Activated CD8-positive, alpha-beta memory T cell treated with anti-CD3 and anti-CD28 coated beads for 48 hours (primary cell): ENCODE results near the gene TTLL8.

Source experiments
- DNase-seq, 3 experiments: peaks; one replicate each; pipeline ENCODE4 v3.0.0-alpha.2; 2020; ENCODE audit warnings: low read depth in 2 of 3, low spot score in 2 of 3

The TTLL8 gene

DNA sequence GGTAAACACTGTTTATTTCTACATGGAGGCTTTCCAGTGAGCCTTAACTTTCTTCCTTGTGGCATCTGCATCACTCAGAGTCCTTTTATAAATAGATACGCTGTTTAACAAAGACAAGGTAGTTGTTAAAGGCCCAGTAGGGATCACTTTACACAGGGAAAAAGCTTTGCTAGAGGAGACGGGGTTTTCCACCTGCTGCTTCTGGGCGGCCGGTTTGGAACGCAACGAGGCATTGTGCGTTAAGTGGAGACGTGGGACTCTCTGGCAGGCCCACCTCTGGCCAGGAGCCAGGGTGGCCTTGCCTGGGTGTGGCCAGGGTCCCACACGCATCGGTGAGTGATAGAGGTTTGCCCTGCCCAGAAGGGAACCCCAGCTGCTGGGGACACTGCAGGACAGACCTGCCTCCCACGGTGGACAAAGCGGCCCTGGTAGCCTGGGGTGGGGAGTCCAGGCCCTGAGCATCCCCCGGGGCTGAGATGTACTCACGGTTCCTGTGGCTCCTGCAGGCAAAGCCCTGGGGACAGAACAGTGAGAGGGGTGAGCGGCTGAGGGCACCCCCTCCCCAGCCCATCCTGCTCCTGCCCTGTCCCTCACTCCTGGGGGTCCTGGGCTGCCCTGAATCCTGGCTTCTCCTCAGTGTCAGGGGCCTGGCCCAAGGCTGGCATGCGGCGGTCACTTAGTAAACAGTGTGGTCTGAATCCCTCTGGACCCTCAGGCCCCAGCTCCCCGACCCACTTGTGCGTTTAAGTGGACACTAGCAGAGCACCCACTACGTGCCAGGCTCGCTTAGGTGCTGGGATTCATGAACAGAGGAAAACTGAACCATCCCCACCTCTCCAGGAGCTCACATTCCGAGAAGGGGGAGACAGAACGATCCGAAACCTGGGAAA lies 49.7 kb downstream of the TTLL8 start:
- no peak for DNase-seq

DNA sequence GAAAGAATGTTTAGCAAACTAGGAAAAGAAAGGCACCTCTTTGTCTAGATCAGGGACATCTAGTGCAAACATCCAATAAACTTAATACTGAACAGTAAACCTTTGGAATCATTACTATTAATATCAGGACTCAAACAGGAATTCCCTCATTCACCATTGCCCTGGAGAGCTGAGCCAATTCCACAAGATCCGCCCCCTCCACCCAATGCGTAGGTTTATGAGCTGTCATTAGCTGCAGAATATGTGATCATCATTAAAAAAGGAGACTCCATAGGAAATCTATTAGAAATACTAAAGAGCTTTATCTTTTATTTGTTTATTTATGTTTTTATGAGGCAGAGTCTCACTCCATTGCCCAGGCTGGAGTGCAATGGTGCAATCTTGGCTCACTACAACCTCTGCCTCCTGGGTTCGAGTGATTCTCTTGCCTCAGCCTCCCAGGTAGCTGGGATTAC lies 51.0 kb downstream of the TTLL8 start:
- no peak for DNase-seq

DNA sequence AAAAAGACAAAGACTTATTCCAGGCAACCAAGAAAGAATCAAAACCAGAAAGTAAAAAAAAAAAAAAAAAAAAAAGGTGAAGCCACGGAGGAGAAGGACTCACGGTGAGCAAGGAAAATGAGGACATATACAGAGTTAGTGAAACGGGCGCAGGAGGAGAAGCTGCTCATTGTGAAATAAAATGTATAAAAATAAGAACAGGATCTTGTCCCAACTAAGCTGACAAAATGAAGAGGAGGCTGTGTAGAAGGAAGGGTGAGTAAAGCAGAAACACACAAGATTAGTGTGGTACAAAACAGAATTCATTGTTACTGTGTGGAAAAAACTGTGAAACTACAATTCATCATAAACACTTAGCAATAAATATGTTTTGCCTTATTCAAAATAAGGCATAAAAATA lies 53.2 kb downstream of the TTLL8 start:
- DNase-seq = no peak

DNA sequence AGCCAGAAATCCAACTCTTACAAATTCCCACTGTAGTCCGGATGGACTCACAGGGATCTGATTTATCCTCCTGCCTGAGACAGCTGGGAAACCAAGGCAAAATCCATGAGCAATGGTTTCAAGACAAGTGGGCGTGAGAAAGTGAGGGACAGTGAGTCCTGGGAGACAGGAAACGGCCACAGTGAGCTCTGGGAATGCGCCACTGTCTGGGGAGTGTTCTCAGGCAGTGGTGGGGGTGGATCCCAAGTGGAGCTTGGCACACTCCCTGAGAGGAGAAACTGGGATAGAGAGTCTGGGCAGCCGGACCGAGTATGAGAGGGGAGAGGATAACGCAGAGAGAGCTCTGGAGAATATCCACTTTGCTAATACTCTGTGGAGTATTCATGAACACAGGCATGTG lies 55.3 kb downstream of the TTLL8 start:
- no peak for DNase-seq

DNA sequence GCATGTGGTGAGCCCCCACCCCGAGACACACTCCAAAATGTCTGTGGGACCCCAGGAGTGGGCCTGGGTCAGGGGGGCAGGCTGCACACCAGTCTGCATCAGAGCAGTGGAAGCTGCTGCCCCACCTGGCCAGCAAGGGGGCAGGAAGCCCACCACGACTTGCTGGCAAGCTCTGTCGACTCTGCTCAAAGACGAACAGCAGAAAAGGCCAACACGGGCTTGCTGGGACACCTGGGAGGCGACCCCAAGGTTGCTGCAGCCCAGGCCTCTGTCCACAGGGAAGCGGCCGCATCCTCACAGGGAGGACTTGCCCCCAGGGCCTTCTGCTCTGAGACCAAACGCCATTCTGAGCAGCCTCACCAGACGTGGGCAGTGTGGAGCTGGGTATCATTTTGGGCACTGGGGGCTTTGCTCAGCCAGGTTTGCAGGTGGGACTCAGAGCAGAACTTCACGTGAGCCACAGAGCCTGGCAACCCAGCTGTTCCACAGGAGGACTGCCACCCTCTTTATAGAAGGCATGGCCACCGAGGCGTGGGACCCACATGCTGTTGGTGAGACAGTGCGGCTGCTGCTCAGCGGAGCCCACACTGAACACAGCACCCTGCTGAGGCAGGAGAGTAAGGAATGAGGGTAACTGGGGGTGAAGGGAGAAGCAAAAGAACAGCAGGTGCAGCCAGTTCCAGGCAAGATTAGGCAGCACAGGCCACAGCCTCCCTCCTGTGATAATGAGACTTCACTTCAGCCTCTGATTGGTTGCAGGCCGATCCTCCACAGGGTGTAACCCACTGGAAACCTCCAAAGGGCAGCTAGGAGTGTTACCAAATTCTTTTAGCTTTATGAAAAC lies 56.5 kb downstream of the TTLL8 start:
- no peak for DNase-seq

DNA sequence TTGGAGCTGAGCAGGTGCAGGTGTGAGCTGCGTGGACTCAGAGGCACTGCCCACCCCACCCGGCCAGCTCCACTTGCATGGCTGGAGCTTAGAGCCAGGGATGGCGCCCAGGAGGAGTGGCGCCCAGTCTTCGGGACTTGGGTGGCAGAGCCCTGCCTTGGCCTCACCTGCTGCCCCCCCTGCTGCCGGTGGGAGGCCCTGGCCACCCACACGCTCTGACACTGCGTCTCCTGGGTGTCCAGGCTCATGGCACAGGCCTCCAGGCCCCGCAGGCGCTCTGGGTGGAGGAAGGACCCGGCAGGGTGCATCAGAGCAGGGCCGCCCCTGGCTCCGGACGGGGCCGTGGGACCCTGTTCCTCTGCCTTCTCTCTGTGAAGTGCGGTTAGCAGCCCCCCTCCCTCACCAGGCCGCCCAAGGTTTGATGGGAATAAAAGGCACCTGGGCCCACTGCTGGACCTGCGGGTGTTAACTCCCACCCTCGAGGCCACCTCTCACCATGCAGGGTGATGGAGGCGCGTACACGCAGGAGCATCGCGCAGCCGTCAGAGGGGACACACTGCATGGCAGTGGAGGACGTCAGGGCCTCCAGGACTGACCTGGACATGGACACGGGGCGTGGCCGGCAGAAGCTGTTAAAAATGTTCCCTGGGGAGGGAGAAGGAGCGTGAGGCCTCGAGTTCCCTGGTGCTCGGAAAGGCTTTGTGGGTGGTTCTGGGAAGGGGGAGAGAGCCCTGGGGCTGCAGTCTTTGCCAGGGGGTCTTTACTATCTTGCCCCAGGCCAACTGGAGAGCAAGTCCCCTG lies 57.3 kb downstream of the TTLL8 start:
- no peak for DNase-seq

DNA sequence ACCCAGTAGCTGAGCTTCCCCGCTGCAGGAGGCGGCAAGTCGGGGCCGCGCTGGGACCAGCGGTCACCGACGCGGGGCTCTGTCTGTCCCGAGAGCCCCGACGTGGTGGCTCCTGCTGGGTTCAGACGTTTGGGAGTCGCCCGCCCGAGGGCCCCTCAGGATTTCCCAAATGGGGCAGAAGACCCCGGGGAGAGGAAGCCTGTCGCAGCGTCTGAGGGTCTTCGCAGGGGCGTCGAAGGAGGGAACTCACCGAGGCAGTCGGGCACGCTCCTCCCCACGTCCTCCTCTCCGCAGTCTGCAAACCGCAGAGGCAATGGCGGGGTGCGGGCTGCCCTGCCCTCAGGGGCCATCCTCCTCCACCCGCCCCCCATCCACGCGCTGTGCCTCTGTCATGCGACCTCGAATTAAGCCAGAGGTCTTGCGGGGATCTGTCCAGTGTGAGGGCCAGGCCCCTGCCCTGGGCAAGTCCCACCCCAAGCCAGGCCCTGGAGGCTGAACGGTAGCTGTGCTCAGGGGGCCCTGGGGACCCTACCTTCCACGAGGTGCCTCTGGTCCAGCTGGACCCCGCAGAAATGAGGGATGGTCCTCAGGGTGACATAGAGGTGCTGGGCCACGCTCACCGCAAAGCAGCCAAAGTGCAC lies 58.0 kb downstream of the TTLL8 start:
- no peak for DNase-seq

DNA sequence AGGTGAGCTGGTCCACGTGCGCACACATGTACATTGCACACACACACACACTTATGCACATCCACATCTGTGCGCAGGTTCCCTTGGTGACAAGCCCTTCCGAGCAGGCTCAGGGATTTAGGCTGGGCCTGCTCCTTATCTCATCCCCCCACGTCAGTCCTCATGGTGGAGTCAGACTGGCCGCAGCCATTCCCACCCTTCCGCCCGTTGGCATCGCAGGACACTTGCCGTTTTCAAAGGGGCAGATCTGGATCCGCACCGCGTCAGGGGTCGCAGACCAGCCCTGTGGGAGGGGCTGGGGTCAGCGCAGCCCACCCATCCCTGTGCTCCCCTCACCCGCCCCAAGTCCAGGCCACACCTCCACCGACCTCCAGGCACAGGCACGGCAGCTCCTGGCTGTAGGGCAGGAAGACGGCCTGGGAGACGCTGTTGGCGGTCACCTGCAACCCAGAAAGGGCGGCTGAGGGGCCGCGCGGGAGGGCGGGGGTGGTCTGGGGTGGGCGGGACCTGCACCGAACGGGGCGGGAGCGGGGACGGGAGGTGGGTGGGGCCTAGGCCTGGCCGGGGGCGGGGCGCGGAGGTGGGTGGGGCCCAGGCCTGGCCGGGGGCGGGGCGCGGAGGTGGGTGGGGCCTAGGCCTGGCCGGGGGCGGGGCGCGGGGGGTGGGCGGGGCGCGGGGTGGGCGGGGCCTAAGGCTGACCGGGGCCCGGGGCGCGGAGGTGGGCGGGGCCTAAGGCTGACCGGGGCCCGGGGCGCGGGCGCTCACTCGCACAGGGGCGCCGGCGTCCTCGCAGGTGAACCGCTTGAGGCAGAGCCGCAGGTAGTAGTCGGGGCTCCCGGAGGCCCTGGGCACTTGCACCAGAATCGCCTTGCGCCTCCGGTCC lies 58.8 kb downstream of the TTLL8 start:
- no peak for DNase-seq

DNA sequence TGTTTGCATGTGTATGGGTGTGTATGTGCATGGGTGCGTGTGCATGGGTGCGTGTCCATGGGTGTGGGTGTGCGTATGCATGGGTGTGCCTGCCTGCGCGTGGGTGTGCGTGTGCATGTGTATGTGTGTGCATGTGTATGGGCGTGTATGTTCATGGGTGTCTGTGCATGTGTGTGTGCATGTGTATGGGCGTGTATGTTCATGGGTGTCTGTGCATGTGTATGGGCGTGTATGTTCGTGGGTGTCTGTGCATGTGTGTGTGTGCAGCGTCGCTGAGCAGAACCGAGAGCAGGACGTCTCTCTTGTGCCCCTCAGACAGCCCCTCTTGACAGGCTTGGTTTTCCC lies 59.4 kb downstream of the TTLL8 start:
- DNase-seq = no peak

DNA sequence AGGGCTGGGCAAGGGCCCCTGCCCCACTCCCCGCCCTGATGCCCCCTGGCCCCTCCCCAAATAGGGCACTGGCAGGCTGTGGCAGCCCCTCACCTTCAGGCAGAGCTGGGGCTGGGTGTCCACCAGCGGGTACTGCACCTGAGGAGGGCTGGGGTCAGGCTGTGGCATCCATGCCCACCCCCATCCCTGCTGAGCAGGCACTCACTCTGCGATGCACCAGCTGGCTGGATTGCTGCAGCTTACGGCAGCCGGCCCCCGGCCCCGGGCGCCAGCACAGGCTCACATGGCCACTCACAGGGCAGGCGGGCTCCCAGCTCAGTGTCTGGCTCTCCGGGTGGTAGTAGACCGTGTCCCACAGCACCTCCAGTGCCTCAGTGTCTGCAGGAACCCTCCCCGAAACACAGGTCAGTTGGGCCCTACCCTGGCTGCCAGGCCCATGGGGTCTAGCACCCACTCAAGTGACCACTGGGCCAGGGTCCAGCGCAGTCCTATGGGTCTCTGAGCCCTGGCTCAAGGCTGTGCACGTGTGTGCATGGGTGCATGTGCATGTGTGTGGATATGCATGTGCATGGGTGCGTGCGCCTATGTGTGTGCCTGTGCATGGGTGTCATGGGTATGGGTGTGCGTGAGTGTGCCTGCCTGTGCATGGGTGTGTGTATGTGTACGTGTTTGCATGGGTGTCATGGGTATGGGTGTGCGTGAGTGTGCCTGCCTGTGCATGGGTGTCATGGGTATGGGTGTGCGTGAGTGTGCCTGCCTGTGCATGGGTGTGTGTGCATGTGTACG lies 60.0 kb downstream of the TTLL8 start:
- no peak for DNase-seq

DNA sequence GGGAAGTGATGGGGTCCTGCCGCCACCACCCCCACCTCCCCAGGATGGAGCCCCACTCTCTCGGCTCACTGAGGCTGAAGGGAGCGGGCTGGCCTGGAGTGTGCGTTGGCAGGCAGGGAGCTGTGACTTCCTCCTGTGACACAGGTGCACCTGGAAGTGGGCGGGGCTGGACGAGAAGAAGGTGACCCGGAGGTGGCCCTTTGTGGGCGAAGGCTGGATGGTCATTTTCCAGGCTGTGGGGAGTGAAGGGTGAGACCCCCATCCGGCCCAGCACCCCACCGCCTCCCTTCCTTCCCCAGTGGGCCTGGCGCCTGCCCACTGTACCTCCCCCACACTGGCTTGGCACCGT lies 60.9 kb downstream of the TTLL8 start:
- no peak for DNase-seq

DNA sequence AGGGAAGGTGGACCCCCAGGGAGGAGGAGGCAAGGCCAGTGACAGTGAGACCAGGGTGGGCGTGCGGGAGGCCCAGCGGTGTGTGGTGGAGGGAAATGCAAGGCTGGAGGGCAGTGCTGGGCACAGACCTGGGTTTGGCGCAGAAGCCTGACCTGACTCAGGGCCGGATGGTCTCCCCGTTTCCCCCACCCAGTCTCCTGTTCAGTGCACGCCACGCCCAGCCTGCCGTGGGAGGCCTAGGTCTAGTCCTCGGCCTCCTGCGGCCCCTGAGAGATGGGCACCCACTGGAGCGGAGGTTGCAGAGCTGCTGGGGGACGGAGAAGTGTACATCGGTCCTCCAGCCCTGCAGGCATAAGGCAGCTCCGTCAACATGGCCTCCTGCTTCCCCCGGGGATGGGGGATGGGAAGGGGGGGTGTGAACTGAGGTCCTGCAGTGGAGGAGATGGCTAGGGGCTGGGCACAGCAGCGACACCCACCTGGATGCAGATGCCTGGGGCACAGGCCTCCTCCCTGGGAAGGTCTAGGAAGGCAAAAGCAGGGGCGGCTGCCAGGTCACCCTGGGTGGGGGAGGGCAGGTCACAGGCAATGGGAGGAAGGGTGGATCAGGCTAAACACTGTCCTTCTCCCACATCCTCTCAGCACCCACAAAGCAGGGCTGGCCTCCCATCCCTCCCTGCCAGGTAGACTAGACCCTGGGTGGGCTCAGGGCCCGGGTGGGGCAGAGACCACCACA lies 61.4 kb downstream of the TTLL8 start:
- no peak for DNase-seq

DNA sequence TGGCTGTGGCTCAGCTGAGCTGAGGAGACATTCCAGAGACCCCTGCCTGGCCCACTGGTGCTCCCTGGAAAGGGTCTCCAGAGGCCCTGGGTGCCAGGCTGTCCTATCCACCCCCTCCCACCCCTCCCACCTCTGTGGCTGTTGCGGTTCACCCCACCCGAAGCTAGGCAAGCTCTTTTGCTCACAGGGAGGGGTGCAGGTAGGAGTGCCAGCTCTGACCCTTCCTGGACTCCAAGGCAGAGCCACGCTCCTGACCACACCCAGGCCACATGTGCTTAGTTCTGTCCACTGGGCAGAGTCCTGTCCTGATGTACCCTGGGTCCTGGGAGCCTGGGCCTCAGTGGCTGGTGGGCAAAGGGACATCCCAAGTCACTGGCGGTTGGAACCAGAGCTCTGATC lies 62.0 kb downstream of the TTLL8 start:
- DNase-seq = no peak

DNA sequence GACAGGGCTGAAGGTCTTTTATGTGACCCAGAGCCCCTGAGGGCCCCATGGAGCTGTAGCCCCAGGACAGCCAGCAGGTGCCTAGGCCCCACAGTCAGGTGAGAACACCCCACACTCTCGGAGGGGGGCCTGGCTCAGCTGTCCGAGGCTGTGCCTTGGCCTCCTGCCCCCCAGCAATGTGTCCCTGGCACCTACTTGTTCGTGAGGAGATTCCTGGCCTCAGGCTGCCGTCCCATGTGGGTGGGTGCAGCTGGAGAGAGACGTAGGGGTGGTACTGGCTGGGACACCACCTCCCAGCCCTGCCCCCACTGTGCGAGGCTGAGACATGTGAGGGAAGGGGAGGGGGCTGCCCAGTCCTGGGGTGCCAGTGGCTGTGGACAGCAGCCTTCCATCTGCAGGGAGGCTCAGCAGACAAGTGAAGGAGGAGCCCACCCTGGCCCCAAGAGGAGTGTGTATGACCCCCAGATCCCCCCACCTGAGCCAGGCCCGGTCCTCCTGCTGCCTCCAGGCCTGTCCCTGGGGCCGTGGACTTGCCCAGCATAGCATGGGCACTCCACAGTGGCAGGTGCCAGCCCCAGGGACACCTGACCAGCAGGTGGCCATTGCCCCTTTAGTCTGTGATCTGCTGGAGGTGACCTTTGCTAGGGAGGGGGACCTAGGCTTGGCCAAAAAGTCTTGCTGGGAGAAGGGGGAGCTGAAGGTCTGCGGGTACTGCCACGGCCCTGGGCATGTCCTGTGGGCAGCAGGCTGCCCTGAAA lies 62.6 kb downstream of the TTLL8 start:
- DNase-seq = no peak

DNA sequence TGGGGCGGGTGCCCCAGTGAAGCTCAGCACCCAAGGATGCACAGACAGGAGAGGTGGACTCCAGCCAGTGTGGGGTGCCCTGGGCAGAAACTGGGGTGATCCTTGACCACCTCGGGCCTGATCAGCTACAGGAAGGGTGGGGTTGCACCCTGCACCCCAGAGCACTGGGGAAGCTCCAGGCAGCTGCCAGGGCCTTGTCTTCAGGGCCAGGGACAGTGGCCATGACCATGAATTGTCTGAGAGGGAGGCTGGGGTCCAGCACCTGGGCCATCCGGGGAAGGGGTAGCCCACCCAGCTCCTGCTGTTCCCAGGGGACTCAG lies 63.1 kb downstream of the TTLL8 start:
- no peak for DNase-seq

DNA sequence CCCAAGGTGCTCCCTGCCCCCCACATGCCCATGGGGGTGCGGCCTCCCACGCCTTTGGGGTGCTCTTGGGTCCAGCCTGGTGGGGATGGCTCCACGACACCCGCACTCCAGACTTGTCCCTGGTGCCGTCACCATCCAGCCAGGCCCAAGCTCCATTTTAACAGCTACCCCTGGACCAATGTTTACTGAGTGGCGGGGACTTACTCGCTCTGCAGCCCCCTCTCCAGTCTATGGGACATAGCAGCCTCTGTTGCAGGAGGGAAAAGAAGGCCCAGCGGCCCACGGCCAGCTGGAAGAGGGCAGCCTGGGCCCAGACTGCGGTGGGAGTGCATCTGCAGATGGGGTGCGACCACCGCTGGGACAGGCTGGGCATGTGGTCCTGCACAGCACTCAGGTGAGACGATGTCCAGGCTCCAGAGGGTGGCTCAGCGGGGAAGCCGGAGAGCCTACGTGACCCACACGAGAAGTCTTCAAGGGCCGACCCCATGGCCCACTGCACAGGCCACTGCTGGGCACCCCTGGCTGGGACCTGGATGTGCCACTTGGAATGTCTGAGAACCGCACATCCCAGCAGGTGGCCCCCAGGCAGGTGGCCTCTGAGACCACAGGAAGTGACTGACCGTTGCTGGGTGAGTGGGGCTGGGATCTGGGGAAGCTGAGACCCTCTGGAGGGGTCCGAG lies 63.6 kb downstream of the TTLL8 start:
- no peak for DNase-seq

DNA sequence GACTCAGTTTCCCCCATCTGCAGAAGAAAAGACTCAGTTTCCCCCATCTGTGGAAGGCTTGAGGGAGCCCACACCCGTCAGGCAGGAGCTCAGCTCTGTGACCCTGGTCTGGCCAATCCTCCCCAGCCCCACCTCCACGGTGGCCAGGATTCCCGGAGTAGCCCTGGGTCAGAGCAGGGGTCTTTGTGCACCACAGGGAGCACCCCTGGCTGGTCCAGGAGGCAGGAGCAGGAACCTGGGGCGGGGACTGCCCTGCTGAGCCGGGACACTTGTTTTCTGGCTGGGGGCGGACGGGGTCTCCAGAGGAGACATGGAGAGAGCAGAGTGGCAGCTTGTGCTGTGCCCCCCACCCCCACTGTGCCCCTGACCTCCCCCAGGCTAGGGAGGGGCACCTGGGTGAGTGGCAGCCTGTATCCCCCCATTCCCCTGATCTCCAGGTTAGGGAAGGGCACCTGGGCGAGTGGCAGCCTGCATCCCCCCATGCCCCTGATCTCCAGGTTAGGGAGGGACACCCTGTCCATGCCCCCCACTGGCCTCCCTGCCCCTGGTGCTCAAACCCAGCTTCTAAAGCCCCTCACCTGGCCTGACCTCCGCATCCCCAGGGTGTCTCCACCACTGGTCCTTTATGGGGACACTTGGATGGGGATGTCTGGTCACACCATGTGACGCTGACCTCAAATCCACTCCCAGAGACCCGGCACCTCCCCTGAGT lies 64.3 kb downstream of the TTLL8 start:
- no peak for DNase-seq
